GM13977 (cell line): ENCODE measurements around the gene COLGALT1.

ENCODE experiments used
- DNase-seq: peaks from one replicate; pipeline ENCODE4 v3.0.0; 2012; ENCODE audit warnings: low spot score
- in situ Hi-C: fragments of 300-500 bp; cut with MboI; formaldehyde crosslinking; loops from one replicate; pipeline ENCODE4 v1.12.0; 2022; ENCODE audit warnings: low sequenced_read_pairs, low pct_unique_long_range_greater_than_20kb, mixed read lengths, inconsistent platforms; ENCODE audit not compliant: unreplicated experiment
- TF ChIP-seq, protein P1 (sequence below): IDR thresholded peaks from 2 replicates; pipeline ENCODE4 v1.5.1; 2012; ENCODE audit warnings: mild to moderate bottlenecking, control low read depth; ENCODE audit not compliant: insufficient read depth; ENCODE audit errors: extremely low read depth, missing control alignments

COLGALT1 gene

GRCh38 chr19:17526922-17527321, 28.5 kb upstream of the COLGALT1 start:
- in situ Hi-C loops, result no loop called here
- TF ChIP-seq, protein P1, sequence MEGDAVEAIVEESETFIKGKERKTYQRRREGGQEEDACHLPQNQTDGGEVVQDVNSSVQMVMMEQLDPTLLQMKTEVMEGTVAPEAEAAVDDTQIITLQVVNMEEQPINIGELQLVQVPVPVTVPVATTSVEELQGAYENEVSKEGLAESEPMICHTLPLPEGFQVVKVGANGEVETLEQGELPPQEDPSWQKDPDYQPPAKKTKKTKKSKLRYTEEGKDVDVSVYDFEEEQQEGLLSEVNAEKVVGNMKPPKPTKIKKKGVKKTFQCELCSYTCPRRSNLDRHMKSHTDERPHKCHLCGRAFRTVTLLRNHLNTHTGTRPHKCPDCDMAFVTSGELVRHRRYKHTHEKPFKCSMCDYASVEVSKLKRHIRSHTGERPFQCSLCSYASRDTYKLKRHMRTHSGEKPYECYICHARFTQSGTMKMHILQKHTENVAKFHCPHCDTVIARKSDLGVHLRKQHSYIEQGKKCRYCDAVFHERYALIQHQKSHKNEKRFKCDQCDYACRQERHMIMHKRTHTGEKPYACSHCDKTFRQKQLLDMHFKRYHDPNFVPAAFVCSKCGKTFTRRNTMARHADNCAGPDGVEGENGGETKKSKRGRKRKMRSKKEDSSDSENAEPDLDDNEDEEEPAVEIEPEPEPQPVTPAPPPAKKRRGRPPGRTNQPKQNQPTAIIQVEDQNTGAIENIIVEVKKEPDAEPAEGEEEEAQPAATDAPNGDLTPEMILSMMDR, result no peak
- DNase-seq, result peak; percentile 68

DNA sequence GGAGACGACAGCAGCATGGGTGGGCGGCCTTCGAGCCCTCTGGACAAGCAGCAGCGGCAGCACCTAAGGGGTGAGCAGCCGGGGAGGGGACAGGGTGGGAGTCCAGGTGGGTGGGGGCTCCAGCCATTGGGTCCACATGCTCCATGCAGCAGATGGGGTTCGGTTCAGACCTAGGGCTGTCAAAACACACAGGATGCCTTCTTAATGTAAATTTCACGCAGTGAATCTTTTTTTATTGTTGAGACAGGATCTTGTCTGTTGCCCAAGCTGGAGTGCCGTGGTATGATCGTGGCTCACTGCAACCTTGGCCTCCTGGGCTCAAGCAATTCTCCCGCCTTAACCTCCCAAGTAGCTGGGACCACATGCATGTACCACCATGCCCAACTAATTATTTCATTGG, 28.1 kb upstream of the COLGALT1 start:
- in situ Hi-C loops, result no loop called here
- DNase-seq, result no peak
- TF ChIP-seq, protein P1, result no peak

GRCh38 chr19:17528610-17529009, 26.8 kb upstream of the COLGALT1 start:
- no peak for DNase-seq
- in situ Hi-C loops, result no loop called here
- TF ChIP-seq, protein P1, result no peak

DNA sequence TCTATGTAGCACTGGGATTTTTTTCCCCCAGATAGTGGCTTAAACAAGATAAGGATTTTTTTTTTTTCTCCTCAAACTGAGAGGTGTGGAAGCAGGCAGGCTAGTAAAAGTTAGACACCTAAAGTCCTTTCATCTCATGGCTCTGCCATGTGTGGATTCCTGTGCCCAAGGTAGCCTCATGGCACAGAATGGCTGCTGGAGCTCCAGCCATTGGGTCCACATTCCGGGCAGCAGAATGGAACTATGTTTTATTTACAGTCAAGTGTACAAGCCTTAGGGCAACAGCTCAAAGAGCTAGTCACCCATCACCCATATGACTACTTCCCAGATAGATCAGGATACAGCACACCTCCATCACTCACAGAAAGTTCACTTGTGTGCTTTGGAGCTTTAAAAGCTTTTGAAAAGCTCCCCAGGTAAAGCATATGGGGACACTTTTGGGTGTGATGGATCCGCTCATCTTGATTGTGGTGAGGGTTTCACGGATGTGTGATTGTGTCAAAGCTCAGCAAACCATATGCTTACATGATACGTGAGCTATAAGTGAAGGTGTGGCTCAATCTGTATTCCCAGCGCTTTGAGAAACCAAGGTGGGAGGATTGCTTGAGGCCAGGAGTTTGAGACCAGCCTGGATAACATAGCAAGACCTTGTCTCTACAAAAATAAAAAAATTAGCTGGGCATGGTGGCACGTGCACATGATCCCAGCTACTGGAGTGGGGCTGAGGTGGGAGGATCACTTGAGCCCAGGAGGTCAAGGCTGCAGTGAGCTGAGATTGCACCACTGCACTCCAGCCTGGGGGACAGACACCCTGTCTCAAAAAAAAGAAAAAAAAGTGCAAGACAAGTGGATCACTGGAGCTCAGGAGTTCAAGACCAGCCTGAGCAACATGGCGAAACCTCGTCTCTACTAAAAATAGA, 25.9 kb upstream of the COLGALT1 start:
- DNase-seq, result no peak
- in situ Hi-C loops, result no loop called here
- TF ChIP-seq, protein P1, result no peak

DNA sequence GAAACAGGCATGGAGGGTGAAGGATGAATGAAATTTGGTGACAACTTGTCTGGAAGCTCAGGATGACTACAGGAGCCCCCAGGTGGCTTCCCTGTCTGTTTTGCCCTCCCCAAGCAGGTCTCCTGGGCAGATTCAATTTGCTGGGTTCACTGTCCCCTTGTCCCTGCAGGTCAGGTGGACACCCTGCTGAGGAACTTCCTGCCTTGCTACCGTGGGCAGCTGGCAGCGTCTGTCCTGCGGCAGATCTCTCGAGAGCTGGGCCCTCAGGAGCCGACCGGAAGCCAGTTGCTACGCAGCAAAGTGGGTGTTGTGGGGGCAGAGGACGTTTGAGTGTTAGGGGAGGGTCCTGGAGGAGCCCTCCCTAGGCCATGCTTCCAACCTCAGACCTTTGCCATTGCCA, 24.9 kb upstream of the COLGALT1 start:
- no peak for DNase-seq
- TF ChIP-seq, protein P1, result no peak
- in situ Hi-C loops, result no loop called here

- in situ Hi-C loops, result no loop called here
- DNase-seq, result no peak
Measured at GRCh38 chr19:17532116-17532515, 23.3 kb upstream of the COLGALT1 start.

More at GRCh38 chr19:17532116-17532515, 23.3 kb upstream of the COLGALT1 start:
- TF ChIP-seq, protein P1, result no peak
